Activated CD4-positive, alpha-beta T cell treated with anti-CD3 and anti-CD28 coated beads, Interleukin-2, Interleukin-6, amounts not matched to agents 100 ng/mL and 50 ng/mL, durations not matched to agents 16 hours and 8 hours (primary cell): Measurements from ENCODE around the gene CIC.

Experiments used
- DNase-seq: peaks from one replicate; pipeline ENCODE4 v3.0.0-alpha.2; 2020

CIC gene

GRCh38 chr19:42244347-42245220, 24.5 kb upstream of the CIC start:
- DNase-seq, result peak; percentile 97

DNA sequence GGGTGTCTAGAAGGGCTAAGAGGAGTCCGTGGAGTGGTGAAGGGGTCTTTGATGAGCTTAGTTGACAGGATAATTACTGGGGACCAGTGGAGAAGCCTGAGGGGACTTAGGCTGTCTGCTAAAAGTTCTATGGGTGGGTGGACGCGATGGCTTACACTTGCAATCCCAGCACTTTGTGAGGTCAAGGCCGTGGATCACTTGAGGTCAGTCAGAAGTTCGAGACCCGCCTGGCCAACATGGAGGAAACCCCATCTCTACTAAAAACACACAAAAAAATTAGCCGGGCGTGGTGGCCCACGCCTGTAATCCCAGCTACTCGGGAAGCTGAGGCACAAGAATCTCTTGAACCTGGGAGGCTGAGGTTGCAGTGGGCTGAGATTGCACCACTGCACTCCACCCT, 23.8 kb upstream of the CIC start:
- no peak for DNase-seq

DNA sequence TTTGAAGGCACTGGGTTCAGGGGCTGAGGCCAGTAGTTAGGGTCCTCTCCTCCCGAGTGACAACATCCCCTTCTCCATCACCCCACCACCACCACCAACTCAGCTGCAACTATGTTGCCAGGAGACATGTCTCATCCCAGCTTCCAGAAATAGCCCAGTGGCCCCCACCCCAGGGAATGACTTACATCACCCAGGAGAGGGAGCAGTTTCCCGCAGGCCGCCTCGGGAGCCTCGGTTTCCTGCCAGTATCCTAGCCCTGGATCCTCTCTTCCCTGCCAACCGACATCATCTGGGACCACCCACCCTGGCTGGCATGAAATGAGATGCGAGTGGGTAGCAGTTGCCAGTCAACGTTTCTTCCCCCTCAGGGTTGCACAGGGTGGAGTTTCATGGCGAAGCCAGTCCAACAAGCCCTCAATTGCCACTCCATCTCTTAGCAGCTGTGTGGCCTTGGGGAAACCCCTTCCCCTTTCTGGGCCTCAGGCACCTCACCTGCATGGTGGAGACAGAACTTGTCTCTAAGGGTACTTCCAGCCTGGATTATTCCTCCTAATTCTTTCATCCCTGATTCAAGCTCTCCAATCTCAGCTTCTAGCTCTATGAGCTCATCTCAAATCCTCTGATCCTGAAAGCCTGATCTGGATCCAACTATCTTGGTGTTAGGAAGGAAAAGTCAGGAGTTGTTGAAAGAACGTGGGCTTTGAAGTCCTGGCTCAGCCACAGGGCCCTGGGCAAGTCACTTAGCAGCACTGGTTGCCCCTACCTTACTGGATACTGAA, 22.7 kb upstream of the CIC start:
- DNase-seq, result no peak

DNA sequence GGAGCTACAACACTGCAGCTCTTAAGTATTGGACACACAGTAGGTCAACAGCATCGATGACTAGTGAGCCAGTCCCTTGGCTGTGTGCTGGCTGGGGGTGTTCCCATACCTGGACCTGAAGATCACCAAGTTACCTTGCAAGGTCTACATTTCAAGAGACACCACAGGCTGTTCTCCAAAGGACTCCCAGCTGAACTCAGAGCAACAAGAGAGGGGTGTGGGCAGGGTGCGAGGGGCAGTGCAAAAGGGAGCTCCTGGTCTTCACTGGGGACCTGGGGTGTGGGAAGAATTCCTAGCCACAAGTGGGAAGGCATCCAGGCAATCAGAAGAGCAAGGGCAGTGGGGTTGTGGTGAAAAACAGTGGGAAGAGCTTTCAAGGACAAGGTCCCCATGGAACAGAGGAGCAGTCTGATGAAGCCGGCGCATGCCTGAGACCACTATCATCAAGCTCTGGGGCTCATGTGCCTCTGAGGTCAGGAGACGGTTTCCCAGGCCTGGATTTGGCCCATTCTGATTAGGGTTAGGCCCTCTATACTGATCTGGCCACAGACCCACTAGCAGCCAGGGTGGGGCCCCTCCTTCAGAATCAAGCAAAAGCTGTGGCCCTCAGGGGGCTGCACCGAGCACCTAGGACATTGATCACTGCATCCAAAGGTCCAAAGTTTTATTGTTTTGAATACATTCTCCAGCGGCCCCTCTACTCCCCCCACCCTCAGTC, 22.0 kb upstream of the CIC start:
- DNase-seq, result no peak

GRCh38 chr19:42247640-42248199, 21.3 kb upstream of the CIC start:
- no peak for DNase-seq

GRCh38 chr19:42248270-42249148, 20.5 kb upstream of the CIC start:
- no peak for DNase-seq

GRCh38 chr19:42249149-42249750, 19.8 kb upstream of the CIC start:
- DNase-seq, result no peak

- DNase-seq, result no peak
Observed at GRCh38 chr19:42249769-42250168, 19.3 kb upstream of the CIC start.

DNA sequence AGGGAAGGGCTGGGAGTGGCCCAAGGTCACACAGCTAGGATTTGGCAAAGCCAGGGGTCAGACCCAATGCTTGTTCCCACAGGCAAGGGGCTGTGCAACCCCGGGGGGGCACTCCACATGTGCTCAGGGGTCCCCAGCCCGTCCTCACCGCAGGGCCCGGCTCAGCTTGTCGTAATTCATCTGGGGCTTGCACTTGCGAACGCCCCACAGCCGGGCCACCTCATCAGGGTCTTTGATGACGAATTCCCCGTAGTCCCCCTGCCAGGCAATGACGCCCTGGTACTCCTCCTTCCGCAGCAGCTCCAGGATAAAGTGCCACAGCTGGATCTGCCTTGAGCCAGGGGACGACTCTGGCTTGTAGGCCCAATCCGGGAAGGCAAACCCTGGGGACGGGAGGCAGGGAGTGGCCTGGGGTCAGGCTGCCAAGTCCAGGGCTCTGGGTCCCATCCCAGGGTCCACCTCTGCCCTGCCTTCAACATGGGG, 18.8 kb upstream of the CIC start:
- DNase-seq, result no peak

DNA sequence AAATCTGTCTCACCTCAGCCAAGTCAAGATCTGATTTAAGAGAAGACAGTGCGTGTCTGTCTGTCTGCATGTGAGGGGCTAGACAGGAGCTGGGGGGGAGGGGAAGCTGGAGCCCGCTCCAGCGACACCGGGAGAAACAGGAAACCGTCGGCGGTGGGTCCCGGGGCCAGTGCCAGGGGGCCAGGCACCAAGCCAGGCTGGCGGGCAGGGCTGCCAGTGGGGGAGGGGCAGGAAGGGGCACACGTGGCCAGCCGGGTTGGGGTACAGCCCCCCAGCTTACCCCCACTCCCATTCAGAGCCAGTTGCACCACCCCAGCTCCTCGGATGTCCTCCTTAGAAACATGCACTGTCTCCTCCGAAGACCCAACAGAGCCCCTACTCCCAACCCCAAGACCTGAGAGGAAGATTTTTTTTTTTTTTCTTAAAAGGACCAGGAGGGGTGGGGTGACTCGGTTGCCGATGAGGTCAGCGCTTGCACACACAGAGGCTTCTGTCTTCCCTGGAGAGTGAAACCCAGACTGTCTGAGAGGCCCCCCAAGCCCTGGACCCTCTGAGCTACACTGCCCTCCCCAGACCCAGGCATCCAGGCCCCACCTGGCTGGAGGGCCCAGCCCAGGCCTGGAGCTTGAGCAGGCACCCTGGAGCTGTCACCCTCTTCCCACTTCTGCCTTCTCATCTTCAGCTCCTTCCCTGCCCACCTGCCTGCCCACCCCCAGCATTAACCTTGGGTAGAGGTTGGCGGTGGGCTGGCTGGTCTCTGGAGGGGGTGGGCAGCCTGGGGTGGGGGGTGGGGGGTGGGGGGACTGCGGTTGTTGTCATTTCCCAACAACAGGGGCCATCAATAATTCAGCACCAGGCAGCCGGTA, 18.2 kb upstream of the CIC start:
- DNase-seq, result no peak

DNA sequence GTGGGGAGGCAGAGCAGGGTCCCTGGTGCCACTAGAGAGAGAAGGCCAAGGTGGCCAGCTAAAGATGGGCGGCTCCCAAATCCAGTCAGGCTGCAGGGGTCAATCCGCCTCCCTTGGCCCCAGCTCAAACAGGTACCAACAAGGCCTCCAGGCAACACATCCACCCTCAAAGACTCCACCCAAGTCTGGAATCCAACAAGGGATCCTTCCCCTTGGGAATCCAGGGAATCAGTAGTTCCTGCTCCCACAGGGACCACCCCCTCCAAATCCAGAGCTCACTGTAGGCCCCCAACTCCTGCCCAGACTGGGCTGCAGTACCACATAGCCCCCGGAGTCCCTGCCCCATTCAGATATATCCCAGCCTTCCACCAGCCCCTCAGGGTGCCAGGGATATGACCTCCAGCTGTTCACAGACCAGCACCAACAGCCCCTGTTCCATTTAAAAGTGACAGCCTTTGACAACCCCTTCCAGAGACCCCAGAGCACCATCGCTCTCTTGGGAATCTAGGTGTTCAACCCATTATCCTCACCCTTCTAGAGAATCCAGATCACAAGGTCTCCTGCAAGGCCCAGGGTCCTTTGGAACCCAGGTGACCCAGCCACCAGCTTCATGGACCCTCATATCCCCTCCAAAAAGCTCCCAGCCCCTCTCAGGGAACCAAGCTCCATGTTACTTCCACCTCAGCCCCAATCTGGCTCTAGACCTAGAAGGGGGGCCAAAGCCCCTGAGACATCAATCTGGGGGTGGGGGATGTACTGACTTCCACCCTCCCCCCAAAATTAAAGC, 17.3 kb upstream of the CIC start:
- DNase-seq, result no peak

DNA sequence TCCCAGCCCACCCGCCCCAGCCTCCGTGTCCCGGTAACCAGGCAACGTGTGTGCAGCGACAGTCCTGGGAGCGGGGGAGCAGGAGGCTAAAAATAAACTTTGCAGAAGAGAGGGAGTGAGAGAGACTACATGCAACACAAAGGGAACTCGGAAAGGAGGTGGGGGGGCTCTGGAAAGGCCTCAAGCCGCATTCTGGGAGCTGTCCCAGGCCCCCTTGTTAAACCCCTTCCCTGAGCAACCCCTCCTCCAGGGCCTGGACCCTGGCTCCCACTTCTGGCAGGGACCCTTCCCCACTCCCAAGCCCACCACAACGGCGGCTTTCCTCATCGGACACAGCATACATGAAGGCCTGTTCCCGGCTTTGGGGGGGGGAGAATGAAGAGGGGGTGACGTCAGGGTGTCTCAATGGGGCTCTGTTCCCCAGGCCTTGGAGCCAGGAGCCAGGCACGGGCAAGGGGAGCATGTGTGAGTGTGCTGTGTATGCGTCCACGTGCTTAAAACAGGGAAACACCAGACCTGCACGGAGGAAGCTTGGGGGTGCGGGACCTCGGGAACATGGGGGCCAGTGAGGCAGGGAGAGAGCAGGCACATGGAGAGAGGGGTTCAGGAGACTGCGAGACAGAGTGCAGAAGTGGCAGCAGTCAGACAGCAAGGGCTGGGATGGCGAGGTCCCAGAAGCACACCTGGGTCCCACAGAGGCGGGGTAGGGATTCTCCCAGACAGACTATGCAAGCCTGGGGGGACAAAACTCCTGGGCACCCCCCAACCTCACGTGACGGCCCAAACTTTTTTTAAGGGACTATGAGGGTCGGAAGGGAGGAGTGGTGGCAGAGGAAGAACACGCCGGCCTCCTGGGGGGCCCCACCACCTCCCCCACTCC, 16.4 kb upstream of the CIC start:
- peak; percentile 33 for DNase-seq

GRCh38 chr19:42253245-42254088, 15.6 kb upstream of the CIC start:
- peak; percentile 73 for DNase-seq

DNA sequence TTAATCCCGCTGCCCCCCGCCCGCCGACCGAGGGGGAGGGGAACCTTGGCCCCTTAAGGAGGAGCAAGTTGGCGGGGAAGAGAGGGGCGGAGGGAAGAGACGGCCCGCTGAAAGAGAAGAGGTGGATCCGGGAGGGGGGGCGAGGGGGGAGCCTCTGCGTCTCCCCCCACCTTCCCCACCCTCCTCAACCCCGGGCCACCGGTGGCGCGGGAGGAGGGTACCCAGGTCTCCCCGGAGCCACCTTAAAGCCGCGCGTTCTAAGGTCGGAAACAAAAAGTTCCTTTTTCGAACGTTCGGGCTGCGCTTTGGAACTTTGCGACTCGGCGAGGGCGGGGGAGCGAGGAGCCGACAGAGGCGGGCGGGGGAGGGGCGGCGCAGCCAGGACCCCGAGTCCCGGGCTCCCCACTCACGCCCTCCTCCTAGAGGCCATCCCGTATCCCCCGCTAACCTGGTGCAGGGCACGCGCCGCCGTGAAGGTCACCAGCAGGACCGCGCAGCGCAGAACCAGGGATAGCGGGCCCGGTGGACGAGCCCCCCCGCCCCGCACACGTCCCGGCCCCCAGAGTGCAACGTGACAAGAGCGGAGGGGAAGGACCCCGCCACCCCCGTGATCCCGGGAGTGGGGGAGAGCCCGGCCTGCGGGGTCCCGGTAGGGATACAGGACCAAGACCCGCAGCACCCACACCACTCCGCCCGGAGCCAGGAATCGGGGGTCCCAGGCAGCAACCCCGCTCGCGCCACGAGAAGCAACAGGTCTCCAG, 14.8 kb upstream of the CIC start:
- peak; percentile 79 for DNase-seq

DNA sequence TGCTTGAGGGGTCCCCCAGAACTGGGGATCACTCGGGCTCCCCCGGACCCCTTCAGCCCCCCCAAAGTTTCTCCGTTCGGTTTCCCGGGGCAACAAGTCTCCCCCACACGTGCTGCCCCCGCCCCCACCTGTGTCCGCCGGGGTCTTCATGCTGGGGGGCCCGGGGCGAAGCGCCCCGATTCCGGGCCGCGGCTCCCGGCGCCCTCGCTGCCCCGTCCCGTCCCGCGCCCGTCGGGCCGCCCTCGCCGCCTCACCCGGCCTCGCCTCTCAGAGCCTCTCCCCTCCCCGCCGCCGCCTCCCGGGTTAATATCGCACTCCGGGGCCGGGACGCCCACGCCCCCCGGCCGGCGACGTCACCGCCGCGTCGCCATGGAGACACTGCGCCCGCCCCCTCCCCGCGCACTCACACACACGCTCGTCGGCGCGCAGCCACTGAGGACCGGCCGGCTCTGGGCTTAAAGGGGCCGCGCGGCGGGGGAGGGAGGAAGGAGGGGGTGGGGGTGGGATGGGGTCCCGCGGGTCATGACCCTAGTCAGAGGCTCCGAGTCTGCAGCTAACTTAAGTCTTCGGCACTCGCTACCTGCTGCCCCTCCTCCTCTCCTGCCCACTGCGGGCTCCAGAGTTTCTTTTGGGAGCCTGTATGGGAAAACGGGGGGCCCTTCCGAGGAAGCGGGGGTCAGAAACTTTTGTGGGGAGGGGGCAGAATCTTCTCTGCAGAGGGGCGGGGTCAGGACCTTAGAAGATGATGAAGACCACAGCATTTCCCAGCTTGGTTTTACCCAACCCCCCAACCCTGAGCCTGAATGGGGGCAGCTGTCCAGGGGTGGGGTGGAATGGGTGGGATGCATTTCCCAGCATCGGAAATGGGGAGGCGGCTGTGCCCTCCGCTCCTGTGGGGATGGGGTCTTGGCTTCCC, 13.9 kb upstream of the CIC start, which contains the start of gene ERF:
ERF (minus strand) TSS at position 279 of the 916 bp plus-strand sequence; CDS start at position 150, 129 bp downstream.
- DNase-seq, result peak; percentile 96
